Prostate gland (tissue), 2 donors: ENCODE data around the gene ALDOB.

Experiments
- POLR2A ChIP-seq: fragments of 450-650 bp; IDR thresholded peaks from one replicate; pipeline ENCODE4 v1.6.1; 2016; ENCODE audit warnings: antibody characterized with exemption, mild to moderate bottlenecking
- POLR2AphosphoS5 ChIP-seq: sonication (generic); formaldehyde crosslinking; IDR thresholded peaks from one replicate; pipeline ENCODE4 v1.6.1; 2017; ENCODE audit warnings: antibody characterized with exemption
- TF ChIP-seq, protein P1 (sequence below), 4 experiments: fragments of 200-600 bp in 2 of 4; fragments of 450-650 bp in 2 of 4; sonication (generic) in 2 of 4; IDR thresholded peaks; 1 replicate in 3 of 4; 2 replicates in 1 of 4; pipeline ENCODE4 v1.5.1; 2016 to 2019; ENCODE audit warnings: antibody characterized with exemption in 4 of 4, mild to moderate bottlenecking in 2 of 4, moderate library complexity in 2 of 4

DNA sequence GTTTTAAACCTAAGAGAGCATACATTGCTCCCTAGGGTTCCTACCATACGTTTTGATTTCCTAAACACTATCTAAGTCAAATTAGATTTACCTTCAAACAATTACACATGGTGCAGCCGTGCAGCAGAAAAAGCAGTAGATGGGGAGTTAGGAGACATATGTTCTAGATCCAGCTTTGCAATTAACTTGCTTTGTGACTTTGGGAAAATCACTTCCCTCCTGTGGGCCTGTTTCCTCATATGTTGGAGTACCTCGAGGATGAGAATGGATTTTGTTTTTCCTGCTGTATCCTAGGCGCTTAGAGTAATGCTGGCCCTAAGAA is 37.9 kb downstream of the ALDOB start:
- no peak for TF ChIP-seq POLR2A
- no peak for TF ChIP-seq POLR2AphosphoS5
- TF ChIP-seq, protein P1, sequence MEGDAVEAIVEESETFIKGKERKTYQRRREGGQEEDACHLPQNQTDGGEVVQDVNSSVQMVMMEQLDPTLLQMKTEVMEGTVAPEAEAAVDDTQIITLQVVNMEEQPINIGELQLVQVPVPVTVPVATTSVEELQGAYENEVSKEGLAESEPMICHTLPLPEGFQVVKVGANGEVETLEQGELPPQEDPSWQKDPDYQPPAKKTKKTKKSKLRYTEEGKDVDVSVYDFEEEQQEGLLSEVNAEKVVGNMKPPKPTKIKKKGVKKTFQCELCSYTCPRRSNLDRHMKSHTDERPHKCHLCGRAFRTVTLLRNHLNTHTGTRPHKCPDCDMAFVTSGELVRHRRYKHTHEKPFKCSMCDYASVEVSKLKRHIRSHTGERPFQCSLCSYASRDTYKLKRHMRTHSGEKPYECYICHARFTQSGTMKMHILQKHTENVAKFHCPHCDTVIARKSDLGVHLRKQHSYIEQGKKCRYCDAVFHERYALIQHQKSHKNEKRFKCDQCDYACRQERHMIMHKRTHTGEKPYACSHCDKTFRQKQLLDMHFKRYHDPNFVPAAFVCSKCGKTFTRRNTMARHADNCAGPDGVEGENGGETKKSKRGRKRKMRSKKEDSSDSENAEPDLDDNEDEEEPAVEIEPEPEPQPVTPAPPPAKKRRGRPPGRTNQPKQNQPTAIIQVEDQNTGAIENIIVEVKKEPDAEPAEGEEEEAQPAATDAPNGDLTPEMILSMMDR (IDR thresholded peaks at IDR 0.05): no peak
